Trophoblast cell (in vitro differentiated cells and primary cell): Measurements from ENCODE around the gene TAF1A.
A peak's percentile ranks its signal among the peaks of the same experiment; 100 is the strongest.

ENCODE experiments used
- DNase-seq, 2 donors: peaks; one replicate each; pipeline ENCODE4 v3.0.0-alpha.2; 2016
- H2AFZ ChIP-seq: 2 replicates; pipeline ENCODE4 v1.6.1; 2013; ENCODE audit warnings: low read length, moderate library complexity, mild to moderate bottlenecking; ENCODE audit not compliant: insufficient read depth, poor library complexity
- H2AK5ac ChIP-seq: 2 replicates; pipeline ENCODE4 v1.6.1; 2013; ENCODE audit warnings: mild to moderate bottlenecking, low read length
- H2BK120ac ChIP-seq: 2 replicates; pipeline ENCODE4 v1.6.1; 2013; ENCODE audit warnings: low read length, mild to moderate bottlenecking, moderate library complexity; ENCODE audit not compliant: insufficient read depth, poor library complexity
- H2BK12ac ChIP-seq: 2 replicates; pipeline ENCODE4 v1.6.1; 2013; ENCODE audit warnings: mild to moderate bottlenecking, low read length, moderate library complexity
- H2BK5ac ChIP-seq: 2 replicates; pipeline ENCODE4 v1.6.1; 2013; ENCODE audit warnings: low read length, low read depth, moderate library complexity, mild to moderate bottlenecking; ENCODE audit not compliant: poor library complexity
- H3K14ac ChIP-seq: 2 replicates; pipeline ENCODE4 v1.6.1; 2013; ENCODE audit warnings: mild to moderate bottlenecking, low read length
- H3K18ac ChIP-seq: 2 replicates; pipeline ENCODE4 v1.6.1; 2013; ENCODE audit warnings: mild to moderate bottlenecking, low read length
- H3K23ac ChIP-seq: 2 replicates; pipeline ENCODE4 v1.6.1; 2013; ENCODE audit warnings: low read length
- H3K27ac ChIP-seq: 2 replicates; pipeline ENCODE4 v1.5.1; 2013; ENCODE audit warnings: low read depth, mild to moderate bottlenecking, inconsistent platforms, low read length, moderate library complexity
- H3K27me3 ChIP-seq: 2 replicates; pipeline ENCODE4 v1.6.1; 2013; ENCODE audit warnings: inconsistent platforms, mild to moderate bottlenecking, low read length, moderate library complexity; ENCODE audit not compliant: insufficient read depth
- H3K36me3 ChIP-seq, 2 experiments: 1 replicate in 1 of 2; 2 replicates in 1 of 2; pipeline ENCODE4 v1.6.1; 2013; ENCODE audit warnings: low read length in 2 of 2, mild to moderate bottlenecking in 2 of 2, moderate library complexity in 1 of 2; ENCODE audit not compliant: insufficient read depth in 2 of 2, control insufficient read depth in 1 of 2
- H3K4ac ChIP-seq: 2 replicates; pipeline ENCODE4 v1.6.1; 2013; ENCODE audit warnings: low read depth, mild to moderate bottlenecking, low read length, moderate library complexity
- H3K4me1 ChIP-seq, 2 experiments: 1 replicate in 1 of 2; 2 replicates in 1 of 2; pipeline ENCODE4 v1.6.1; 2013; ENCODE audit warnings: low read length in 2 of 2, mild to moderate bottlenecking in 2 of 2, moderate library complexity in 1 of 2; ENCODE audit not compliant: insufficient read depth in 2 of 2, control insufficient read depth in 1 of 2
- H3K4me2 ChIP-seq: 2 replicates; pipeline ENCODE4 v1.6.1; 2013; ENCODE audit warnings: inconsistent platforms, mild to moderate bottlenecking, low read length, moderate library complexity
- H3K4me3 ChIP-seq: 2 replicates; pipeline ENCODE4 v1.5.1; 2013; ENCODE audit warnings: mild to moderate bottlenecking, low read depth, low read length, inconsistent platforms
- H3K79me1 ChIP-seq: one replicate; pipeline ENCODE4 v1.6.1; 2013; ENCODE audit warnings: low read length
- H3K79me2 ChIP-seq: 2 replicates; pipeline ENCODE4 v1.6.1; 2013; ENCODE audit warnings: low read length, mild to moderate bottlenecking; ENCODE audit not compliant: control insufficient read depth, insufficient read depth, poor library complexity
- H3K9ac ChIP-seq: 2 replicates; pipeline ENCODE4 v1.6.1; 2013; ENCODE audit warnings: mild to moderate bottlenecking, low read length
- H3K9me3 ChIP-seq: 2 replicates; pipeline ENCODE4 v1.6.1; 2013; ENCODE audit warnings: low read depth, mild to moderate bottlenecking, control low read depth, inconsistent platforms, low read length; ENCODE audit not compliant: insufficient read depth
- H4K12ac ChIP-seq: 2 replicates; pipeline ENCODE4 v1.6.1; 2013; ENCODE audit warnings: low read depth, mild to moderate bottlenecking, low read length, moderate library complexity
- H4K8ac ChIP-seq: 2 replicates; pipeline ENCODE4 v1.6.1; 2013; ENCODE audit warnings: low read depth, mild to moderate bottlenecking, low read length, moderate library complexity
- H4K91ac ChIP-seq: one replicate; pipeline ENCODE4 v1.6.1; 2013; ENCODE audit warnings: low read depth, mild to moderate bottlenecking, low read length, moderate library complexity
- WGBS: extraction: QIAGEN DNeasy Blood & Tissue Kit; methylation state at CpG from one replicate; pipeline ENCODE4 v1.1.7; 2013; ENCODE audit warnings: missing lambda C conversion rate; ENCODE audit not compliant: insufficient read length, insufficient coverage; ENCODE audit errors: extremely low coverage; 5-methylcytosine and 5-hydroxymethylcytosine counted together

TAF1A gene

DNA sequence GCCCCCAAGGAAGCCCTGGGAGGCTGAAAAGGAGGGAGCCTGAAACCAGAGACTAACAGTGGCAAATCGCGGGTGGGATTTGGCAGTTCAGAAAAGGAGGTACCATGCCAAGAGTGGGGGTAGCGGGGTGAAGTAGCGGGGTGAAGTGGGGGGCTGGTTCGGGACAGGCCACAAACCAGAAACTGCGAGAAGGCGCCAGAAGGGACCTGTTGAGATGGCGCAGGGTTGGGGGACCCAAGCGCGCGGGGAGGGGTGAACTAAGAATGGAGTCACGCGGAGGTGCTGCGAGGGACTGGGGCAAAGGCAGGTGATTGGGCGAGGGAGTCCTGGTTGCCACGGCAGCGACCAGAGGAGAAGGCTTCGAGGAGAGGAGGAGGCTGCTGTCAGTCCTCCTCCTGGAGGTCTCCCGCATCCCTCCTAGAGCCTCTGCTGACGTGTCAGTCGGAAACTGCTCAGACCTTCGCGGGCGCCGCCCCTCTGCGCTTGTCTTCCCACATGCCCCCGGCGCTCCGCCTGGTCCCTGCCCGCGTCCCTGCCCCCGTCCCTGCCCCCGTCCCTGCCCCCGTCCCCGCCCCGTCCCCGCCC lies 27.7 kb upstream of the TAF1A start:
- Histone ChIP-seq H2BK5ac (no peak overlapping the region), H3K4me2 (peak overlapping the region; percentile 93), H3K14ac (peak overlapping the region; percentile 16), H3K4me3 (peak overlapping the region; percentile 70), H3K23ac (no peak overlapping the region), H3K9me3 (no peaks in the 10 kb centered on the region), H2AFZ (peak overlapping the region; percentile 38), H4K12ac (peak overlapping the region; percentile 27), H4K8ac (peak overlapping the region; percentile 55), H3K4ac (no peak overlapping the region), H3K79me1 (peaks cover 7% of the 10 kb centered on the region), H3K18ac (no peak overlapping the region), H3K4me1 (peaks cover 0 to 9% of the 10 kb centered on the region in 2 experiments), H3K9ac (peak overlapping the region; percentile 66), H3K27ac (no peak overlapping the region), H3K36me3 (no peaks in the 10 kb centered on the region), H3K27me3 (no peaks in the 10 kb centered on the region), H2BK12ac (no peak overlapping the region), H2AK5ac (no peak overlapping the region), H2BK120ac (peak overlapping the region; percentile 1), H3K79me2 (peaks cover 3% of the 10 kb centered on the region), H4K91ac (peak overlapping the region; percentile 30)
- WGBS: no CpG with 5 or more reads among the region's 37 CpGs
- peak; percentile 99 for DNase-seq

DNA sequence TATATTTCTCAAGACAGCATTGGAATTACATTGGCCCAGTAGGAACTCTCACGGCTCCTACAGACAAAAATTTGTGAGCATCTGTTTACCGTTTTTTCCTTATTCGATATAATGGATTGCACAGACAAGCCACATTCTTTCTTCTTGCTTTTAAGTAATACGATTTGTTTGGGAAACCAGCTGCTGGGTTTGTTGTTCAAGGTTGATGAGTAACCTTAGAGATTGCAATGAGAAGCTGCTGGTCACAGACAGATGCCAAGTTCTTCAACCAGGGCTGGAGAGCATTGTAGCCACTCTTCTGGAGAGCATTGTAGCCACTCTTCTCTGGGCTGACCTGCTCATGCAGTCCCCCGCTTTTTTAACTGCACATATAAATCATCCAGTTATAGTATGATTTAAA lies 26.8 kb upstream of the TAF1A start:
- no peak overlapping the region for H3K27ac ChIP-seq
- peaks cover 7% of the 10 kb centered on the region for H3K79me1 ChIP-seq
- no peak overlapping the region for H3K18ac ChIP-seq
- no peaks in the 10 kb centered on the region for H3K9me3 ChIP-seq
- H4K91ac ChIP-seq: no peak overlapping the region
- H2BK12ac ChIP-seq: no peak overlapping the region
- no peak overlapping the region for H3K9ac ChIP-seq
- H3K36me3 ChIP-seq: no peaks in the 10 kb centered on the region
- H3K14ac ChIP-seq: no peak overlapping the region
- no peak overlapping the region for H3K23ac ChIP-seq
- peaks cover 0 to 9% of the 10 kb centered on the region in 2 experiments for H3K4me1 ChIP-seq
- no peak overlapping the region for H4K12ac ChIP-seq
- H3K79me2 ChIP-seq: peaks cover 3% of the 10 kb centered on the region
- H3K4ac ChIP-seq: no peak overlapping the region
- H2AFZ ChIP-seq: no peak overlapping the region
- no peak overlapping the region for H2BK5ac ChIP-seq
- H2BK120ac ChIP-seq: no peak overlapping the region
- no peak overlapping the region for H3K4me2 ChIP-seq
- H2AK5ac ChIP-seq: no peak overlapping the region
- DNase-seq: peak; percentile 72 to 91
- H3K27me3 ChIP-seq: no peaks in the 10 kb centered on the region
- H4K8ac ChIP-seq: no peak overlapping the region
- H3K4me3 ChIP-seq: no peak overlapping the region
- no CpG with 5 or more reads among the region's 5 CpGs for WGBS

DNA sequence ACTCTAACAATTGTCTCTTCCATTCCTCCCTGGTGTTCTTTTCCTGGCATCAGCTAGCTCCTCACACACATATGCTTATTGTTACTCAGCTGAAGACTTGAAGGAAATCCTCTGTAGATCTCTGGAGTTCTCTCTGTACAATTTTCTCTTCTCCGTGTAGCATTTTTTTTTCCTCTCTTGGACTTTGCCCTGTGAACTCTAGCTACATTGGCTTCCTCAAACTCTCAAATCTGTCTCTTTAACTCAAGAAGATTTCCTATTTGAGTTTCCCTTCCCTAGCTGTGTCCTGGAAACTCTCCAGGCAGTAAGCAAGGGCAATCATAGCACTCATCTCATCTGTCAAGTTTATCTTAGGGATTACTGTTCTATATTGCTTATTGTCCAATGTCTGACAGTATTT lies 23.9 kb upstream of the TAF1A start:
- H3K4me3 ChIP-seq: no peak overlapping the region

DNA sequence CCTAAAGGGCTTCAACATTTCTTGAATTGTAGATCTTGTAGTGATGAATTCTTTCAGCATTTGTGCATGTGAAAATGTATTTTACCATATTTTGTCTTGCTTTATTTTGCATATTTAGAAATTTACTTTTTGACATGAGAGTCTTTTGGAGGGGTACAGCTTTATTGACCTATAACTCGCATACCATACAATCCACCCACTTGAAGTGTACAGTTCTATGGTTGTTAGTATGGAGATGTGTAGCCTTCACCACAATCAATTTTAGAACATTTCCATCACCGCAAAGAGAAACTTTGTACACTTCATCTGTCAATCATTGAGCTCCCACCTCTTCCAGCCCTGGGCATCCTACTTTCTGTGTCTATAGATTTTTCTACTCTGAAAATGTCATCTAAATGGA lies 21.0 kb upstream of the TAF1A start:
- Histone ChIP-seq H4K12ac (no peak overlapping the region), H3K27me3 (no peaks in the 10 kb centered on the region), H4K8ac (no peak overlapping the region), H3K79me2 (no peaks in the 10 kb centered on the region), H2AFZ (no peak overlapping the region), H3K14ac (no peak overlapping the region), H3K27ac (no peak overlapping the region), H3K79me1 (no peaks in the 10 kb centered on the region), H3K9me3 (no peaks in the 10 kb centered on the region), H3K4ac (no peak overlapping the region), H3K4me1 (no peaks in the 10 kb centered on the region), H2BK12ac (no peak overlapping the region), H3K18ac (no peak overlapping the region), H2BK5ac (no peak overlapping the region), H3K23ac (no peak overlapping the region), H4K91ac (no peak overlapping the region), H3K4me3 (no peak overlapping the region), H2AK5ac (no peak overlapping the region), H3K36me3 (no peaks in the 10 kb centered on the region), H2BK120ac (no peak overlapping the region), H3K4me2 (no peak overlapping the region), H3K9ac (no peak overlapping the region)
- no peak for DNase-seq
- no CpG with 5 or more reads among the region's 2 CpGs for WGBS

More for the DNA sequence above, 23.9 kb upstream of the TAF1A start:
- Histone ChIP-seq H2AK5ac (no peak overlapping the region), H3K79me1 (peaks cover 7% of the 10 kb centered on the region), H3K27me3 (no peaks in the 10 kb centered on the region), H2BK120ac (no peak overlapping the region), H4K91ac (no peak overlapping the region), H2AFZ (no peak overlapping the region), H3K9ac (no peak overlapping the region), H3K79me2 (peaks cover 3% of the 10 kb centered on the region), H3K14ac (no peak overlapping the region), H4K12ac (no peak overlapping the region), H3K9me3 (no peaks in the 10 kb centered on the region), H3K4me2 (no peak overlapping the region), H3K18ac (no peak overlapping the region), H4K8ac (no peak overlapping the region), H2BK12ac (no peak overlapping the region), H3K36me3 (no peaks in the 10 kb centered on the region), H3K23ac (no peak overlapping the region), H3K27ac (no peak overlapping the region), H2BK5ac (no peak overlapping the region), H3K4me1 (peaks cover 0 to 4% of the 10 kb centered on the region in 2 experiments), H3K4ac (no peak overlapping the region)
- WGBS: no CpG with 5 or more reads among the region's 1 CpG
- DNase-seq: no peak
